Muscle of arm (tissue), 12 donors: ENCODE results near the gene GNB4. TPM values are rescaled to one million over a fixed set of nuclear protein-coding genes. Genes with fewer than 3 reads are reported as not detected.

ENCODE experiments used
- DNase-seq: peaks from one replicate; pipeline ENCODE4 v3.0.0-alpha.2; 2013
- polyA plus RNA-seq, 12 donors: library from polyadenylated mRNA; unstranded; fragments of 120-200 nt; gene quantifications; one replicate each; pipeline ENCODE4 v1.2.1, GENCODE V29; 2013; ENCODE audit not compliant: insufficient read length in 12 of 12

The GNB4 gene
- polyA plus RNA-seq, 12 donors, result 22.1 to 53.0 (median 37.9) TPM; not detected in 1

DNA sequence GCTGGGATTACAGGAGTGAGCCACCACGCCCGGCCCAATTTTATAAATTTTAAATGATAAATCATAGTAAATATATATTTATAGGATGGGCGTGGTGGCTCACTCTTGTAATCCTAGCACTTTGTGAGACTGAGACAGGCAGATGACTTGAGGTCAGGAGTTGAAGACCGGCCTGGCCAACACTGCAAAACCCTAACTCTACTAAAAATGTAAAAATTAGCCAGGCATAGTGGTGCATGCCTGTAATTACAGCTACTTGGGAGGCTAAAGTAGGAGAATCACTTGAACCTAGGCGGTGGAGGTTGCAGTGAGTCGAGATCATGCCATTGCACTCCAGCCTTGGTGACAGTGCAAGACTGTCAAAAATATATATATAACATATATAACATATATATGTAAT is 77.3 kb downstream of the GNB4 start:
- DNase-seq, result no peak

DNA sequence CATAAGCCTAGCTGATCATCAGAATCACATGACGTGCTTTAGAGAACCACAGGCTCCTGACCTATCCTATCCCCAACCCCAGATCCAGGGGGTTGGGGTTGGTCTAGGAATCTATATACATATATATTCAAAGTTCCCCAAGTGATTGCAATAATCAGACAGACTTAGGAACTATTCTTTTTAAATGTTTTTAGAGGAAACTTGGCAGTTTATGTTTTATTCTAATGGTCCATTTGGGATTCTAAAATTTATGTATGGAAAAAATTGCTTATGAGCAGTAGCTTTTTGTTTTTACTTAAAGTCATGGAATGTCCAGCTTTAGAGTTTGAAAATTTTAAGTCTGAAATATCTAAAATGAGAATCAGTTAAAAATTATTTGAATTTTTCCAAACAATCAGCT is 81.6 kb downstream of the GNB4 start:
- DNase-seq, result peak; percentile 10

DNA sequence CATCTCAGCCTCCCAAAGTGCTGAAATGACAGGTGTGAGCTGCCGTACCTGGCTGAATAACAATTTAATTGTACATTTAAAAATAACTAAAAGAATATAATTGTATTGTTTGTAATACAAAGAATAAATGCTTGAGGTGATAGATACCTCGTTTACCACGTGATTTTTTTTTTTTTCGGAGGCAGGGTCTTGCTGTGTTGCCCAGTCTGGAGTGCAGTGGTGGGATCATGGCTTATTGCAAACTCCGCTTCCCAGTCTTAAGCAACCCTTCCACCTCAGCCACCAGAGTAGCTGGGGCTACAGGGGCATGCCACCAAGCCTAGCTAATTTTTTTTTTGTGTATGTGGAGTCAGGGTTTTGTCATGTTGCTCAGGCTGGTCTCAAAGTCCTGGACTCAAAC is 87.9 kb downstream of the GNB4 start:
- DNase-seq, result no peak

DNA sequence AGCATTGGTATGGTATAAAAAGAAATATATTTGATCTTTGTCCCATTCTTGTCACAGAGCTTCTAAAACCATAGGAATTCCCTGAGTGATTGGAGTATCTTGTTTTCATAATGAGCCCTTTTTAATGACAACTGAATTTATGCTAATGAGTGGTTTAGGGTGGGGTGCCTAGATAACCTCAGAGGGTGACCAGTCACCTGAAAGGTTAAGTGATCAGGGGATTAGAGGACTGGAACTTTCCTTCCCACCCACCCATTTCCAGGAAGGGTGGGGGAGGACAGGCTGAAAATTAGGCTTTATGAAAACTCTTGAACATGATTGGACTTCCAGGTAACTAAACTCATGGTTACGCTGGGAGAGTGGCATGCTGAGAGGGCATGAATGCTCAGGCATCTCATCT is 95.3 kb downstream of the GNB4 start:
- no peak for DNase-seq

DNA sequence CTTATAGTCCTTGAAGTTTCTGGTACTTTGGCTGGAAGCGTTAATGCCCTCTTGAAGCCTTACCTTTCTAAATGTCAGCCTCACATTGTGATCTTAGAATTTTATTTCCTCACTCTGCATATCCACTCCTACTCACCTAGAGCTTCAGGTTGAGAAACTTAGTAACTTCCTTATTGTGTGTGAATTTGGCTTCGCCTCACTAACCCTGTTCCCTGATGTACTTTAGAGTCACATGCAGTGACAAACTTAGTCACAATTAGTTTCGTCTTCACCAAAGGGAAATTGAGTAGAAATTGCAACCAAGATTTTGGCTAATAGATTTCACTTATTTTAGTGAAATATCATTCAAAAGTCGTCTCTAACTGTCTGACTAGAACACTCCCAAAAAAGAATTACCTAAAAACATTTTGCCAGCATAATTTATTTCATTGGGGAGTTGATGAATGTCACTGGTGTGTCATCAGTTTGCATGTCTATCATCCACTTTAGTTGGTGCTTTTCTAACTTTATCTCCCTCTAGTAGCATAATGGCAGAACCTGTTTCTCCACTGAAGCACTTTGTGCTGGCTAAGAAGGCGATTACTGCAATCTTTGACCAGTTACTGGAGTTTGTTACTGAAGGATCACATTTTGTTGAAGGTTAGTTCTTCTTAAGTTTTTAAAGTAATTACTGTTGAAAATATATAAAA is 102.8 kb downstream of the GNB4 start:
- no peak for DNase-seq

DNA sequence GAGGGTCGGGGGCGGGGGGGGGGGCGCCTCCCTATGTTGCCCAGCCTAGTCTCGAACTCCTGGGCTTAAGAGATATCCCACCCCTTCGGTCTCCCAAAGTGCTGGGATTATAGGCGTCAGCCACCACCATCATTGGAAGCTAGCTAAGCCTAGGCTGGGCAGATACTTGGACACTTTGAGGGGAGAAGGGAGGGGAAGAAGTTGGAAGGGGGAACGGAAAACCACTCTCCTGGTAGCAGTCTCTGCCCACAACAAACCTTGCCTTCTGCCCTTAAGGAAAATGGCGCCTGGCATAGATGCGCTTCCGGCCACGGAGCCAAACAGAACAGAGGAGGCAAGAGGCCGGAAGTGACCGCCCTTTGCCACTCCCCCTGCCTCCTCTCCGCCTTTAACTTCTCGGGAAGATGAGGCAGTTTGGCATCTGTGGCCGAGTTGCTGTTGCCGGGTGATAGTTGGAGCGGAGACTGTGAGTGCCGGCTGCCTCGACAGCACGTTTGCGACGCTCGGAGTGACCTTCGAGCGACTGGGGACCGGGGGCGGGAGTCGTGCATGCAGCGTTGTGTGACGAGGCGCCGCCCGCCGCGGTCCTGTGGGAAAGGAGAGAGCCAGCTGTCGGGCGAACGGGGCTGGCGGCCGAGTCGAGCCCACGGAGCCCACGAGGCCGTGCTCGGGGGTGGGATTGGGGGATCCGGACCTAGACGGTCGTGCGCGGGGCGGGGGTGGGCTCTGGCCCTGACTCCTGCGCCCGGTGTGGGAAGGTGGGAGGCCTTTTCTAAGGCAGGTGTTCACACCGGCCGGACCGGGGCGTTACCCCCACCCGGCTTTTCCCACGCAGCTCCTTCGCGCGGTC is 103.7 kb downstream of the GNB4 start, which contains the start of gene MFN1:
TSS of gene MFN1 (plus strand) at position 365 of the 850 bp plus-strand sequence. CDS start 1,143 bp downstream, outside the sequence.
- DNase-seq, result peak; percentile 98

Other genes starting within 250 kb of the GNB4 start
- 1 to 10 TPM in 10 of 12 donors, not detected in 2; 2.5 to 7.3 (median 4.3) TPM for gene KCNMB3, start 200.4 kb downstream of the GNB4 start, polyA plus RNA-seq
- gene ZNF639, start 128.4 kb downstream of the GNB4 start, polyA plus RNA-seq, result 10 to 100 TPM in 11 of 12 donors, not detected in 1; 19.6 to 52.1 (median 43.0) TPM
- gene MFN1, start 103.8 kb downstream of the GNB4 start, polyA plus RNA-seq, result 10 to 100 TPM in 11 of 12 donors, not detected in 1; 32.1 to 69.0 (median 53.8) TPM
- gene ACTL6A, start 111.5 kb upstream of the GNB4 start, polyA plus RNA-seq, result 10 to 100 TPM in 11 of 12 donors, not detected in 1; 33.7 to 56.4 (median 47.4) TPM
- 10 to 100 TPM in 11 of 12 donors, not detected in 1; 34.7 to 48.6 (median 43.9) TPM for gene MRPL47, start 153.2 kb upstream of the GNB4 start, polyA plus RNA-seq
- 100 to 1,000 TPM in 11 of 12 donors, not detected in 1; 117 to 236 (median 202) TPM for gene NDUFB5, start 153.3 kb upstream of the GNB4 start, polyA plus RNA-seq
- 10 to 100 TPM in 11 of 12 donors, not detected in 1; 22.9 to 59.8 (median 49.1) TPM for gene USP13, start 201.6 kb upstream of the GNB4 start, polyA plus RNA-seq